GM21576 (cell line): ENCODE results near the gene RBM22.
"Not testable (repeated sequence)": the region's sequence is repeated elsewhere in the genome, so short reads cannot be mapped to it uniquely, and the experiment has no call there.

Source experiments
- ATAC-seq: cut with Tn5 transposase; IDR thresholded peaks from one replicate; pipeline ENCODE4 v1.9.1; 2021; ENCODE audit warnings: mild to moderate bottlenecking, moderate library complexity; ENCODE audit not compliant: unreplicated experiment

RBM22 gene

DNA sequence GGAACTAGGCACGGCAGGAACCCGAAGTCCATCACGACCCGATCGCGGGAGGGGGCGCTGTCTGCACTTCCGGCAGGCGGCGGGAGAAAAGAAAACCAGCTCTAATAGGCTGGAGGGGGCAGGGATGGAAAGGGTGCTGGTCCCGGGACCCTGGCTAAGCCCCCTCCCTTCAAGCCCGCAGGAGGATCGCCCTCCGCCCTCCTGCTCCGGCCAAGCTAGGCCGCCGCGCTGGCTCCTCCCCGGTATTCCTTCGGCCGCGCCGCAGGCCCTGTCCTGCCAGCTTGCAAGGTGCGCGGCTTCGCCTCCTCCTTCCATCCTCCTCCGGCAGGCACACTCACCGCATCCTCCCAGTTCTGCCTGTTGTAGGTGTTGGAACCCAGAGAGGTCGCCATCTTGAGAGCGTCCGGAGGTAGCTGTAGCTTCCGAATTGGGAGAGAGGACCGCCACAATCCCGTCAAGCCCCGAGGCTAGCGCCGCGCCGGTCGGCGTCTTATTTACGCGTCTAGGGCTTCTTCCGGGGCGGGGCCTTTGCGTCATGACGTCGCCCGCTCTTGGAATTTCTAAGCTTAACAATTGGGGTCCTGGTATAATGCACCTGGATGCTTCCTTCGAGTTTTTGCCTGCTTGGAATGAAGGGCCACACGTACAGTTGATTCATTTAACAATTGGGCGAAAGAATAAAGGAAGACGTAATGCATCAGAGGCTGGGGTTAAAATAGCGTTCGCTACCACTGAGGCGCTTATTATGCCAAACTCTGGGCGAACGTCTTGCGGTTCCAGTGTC, at the start of gene RBM22:
Gene RBM22 (minus strand): TSS at position 469 of the 784 bp plus-strand sequence. CDS start 77 bp downstream, at position 392.
- peak; percentile 99 for ATAC-seq

DNA sequence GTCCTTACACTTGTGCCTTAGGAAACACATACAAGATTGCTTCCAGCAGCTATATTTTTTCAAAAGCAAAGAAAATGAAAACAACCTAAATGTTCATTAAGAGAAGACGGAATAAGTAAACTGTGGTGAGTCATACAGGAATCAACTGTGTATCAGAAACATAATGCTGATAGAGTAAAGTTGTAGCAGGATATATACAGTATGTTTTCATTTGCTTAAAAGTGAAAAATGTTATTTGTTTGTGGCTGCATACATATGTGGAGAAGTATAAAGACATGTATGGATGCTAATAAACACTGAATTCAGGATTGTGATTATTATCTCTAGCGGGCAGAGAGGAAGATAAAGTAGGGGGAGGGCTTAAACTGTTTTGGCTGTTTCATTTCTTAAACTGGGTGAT, 49.6 kb upstream of the RBM22 start:
- ATAC-seq = no peak

DNA sequence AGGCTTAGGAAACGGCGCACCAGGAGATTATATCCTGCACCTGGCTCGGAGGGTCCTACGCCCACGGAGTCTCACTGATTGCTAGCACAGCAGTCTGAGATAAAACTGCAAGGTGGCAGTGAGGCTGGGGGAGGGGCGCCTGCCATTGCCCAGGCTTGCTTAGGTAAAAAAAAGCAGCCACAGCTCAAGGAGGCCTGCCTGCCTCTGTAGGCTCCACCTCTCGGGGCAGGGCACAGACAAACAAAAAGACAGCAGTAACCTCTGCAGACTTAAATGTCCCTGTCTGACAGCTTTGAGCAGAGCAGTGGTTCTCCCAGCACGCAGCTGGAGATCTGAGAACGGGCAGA, 42.3 kb upstream of the RBM22 start:
- not testable (repeated sequence) for ATAC-seq

DNA sequence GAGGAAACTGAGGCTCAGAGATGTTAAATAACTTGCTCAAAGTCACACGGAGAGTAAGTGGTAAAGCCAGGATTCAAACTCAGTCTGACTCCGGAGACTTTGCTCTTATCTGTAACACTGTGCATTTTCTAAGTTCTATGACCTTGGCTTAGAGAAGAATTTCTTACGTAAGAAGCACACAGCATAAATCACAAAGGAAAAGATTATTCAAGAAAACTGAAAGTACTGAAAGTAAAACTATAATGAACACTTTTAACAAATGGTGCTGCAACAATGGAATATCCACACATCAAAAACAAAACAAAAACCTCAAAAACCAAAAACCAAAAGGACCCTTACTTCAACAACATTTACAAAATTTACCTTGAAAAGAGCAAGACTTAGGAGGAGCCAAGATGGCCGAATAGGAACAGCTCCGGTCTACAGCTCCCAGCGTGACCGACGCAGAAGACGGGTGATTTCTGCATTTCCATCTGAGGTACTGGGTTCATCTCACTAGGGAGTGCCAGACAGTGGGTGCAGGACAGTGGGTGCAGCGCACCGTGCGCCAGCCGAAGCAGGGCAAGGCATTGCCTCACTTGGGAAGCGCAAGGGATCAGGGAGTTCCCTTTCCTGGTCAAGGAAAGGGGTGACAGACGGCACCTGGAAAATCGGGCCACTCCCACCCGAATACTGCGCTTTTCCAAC, 41.7 kb upstream of the RBM22 start:
- ATAC-seq = not testable (repeated sequence)

DNA sequence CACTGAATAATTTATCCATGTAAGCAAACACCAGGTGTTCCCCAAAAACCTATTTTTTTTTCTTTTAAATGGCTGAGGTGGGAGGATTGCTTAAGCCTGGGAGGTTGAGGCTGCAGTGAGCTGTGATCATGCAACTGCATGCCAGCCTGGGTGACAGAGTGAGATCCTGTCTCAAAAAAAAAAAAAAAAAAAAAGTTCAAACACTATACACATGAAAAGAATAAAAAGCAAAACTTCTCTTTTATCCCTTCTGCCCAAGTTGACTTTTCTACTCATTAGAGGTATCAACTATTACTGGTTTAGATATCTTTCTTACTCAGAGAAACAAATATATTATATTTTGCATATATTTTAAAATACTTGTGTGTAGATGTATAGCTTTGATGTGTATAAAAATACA, 40.1 kb upstream of the RBM22 start:
- no peak for ATAC-seq

DNA sequence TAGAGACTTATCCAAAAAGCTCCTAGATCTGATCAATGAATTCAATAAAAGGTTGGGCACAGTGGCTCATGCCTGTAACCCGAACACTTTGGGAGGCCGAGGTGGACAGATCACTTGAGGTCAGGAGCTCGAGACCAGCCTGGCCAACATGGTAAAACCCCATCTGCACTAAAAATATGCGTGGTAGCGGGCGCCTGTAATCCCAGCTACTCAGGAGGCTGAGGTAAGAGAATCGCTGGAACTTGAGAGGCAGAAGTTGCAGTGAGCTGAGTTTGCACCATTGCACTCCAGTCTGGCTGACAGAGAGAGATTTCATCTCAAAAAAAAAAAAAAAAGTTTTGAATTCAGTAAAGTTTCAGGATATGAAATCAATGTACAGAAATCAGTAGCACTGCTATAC, 38.0 kb upstream of the RBM22 start:
- ATAC-seq = no peak

DNA sequence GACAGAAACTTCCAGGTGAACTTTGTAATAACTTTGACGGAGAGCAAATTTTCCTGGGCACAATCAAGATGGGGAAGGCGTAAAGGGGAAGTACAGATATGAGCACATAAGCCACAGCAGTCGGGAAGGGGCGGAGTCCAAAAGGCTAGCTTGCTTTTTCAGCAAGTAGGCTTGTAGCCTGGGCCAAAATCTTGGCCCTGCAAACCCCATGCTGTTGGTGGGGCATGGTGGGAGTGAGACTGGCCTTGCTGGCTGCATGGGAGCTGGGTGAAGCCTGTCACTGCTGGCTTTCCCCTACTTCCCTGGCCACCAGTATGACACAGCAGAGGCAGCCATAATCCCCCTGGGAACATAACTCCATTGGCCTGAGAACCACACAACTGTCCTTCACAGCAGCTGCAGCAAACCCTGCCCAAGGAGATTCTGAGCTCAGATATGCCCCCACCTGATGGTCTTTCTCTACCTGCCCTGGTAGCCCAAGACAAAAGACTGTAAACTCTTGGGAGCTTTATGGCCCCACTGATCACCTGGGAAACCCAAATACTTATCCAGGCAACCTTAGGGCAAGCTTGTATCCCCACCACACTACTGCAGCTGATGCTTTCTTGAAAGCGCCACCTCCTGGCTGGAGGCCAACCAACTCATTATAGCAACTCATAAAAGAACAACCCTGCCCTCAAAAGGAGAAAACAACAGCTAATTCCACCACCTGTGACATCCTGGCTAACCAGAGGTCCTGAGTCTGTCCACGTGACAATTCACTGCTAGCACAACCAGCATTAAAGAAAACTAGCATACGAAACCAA, 33.9 kb upstream of the RBM22 start:
- ATAC-seq = peak; percentile 82

DNA sequence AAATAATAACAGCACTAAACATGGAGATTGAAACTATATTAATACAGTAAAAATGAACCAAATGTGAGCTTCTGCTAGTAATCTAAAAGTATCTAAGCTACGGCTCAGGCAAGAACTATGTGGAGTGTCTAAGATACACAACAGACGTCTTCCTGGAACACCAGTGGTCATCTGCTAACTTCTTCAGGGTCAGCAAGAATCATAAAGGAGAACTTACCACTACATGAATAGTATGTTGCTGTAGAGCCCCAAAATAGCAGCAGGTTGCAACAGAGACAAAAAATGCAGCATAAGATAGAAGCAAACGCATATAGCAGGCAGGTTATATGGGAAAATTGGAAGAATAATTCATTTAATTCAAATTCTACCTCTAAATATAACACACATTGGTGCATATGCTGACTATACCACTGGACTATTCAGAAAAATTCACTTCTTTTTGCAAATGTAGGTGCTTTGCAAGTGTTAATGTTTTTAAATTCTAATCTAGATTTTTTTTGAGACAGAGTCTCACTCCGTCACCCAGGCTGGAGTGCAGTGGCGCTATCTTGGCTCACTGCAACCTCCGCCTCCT, 30.9 kb upstream of the RBM22 start:
- no peak for ATAC-seq

DNA sequence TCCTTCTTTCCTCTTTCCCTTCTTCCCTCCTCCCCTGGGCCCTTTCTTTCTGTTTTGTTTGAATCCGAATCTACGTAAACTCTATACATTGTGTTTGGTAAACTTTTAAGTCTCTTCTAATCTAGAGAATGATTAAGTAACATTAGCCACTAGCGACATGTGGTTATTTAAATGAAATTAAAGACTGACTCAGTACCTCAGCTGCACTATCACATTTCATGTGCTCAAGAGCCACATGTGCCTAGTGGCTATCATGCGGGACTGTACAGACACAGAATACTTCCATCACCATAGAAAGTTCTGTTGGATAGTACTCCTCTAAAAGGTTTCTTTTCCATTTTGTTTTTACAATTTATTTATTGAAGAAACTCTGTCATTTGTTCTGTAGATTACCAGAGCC, 29.0 kb upstream of the RBM22 start:
- ATAC-seq = no peak

DNA sequence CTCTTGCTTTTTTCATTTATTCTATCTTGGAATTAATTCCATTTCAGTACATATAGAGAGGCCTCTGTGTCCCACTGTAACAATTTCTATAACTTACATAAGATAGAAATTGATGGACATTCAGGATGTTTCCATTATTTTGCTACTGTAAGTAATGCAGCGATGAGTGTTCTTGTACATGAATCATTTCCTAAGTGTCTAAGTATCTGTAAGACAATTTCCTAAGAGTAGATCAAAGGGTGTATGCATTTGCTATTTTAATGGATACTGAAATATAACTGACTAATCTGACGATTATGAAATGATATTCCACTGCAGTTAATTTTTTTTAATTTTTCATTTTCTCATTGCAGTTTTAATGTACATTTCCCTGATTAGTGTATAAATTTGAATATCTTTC, 23.0 kb upstream of the RBM22 start:
- no peak for ATAC-seq

DNA sequence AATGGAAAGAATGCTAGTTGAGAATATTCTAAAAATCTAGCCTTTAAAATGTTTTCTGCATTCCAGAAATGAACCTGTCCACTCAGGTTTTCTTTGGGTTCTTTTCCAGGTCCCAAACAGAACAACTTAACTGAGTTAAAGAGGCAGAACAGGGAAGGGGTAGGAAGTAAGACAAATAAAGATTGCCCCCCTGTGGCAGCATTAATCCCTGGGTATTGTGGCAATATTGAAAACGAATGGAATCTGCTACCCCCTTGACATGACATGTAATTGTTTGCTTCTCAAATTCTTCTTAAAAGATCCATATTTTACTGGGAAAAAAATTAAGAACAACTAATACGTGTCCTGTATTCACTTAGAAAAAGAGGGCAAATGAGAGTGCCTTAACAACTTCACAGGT, 9.3 kb upstream of the RBM22 start:
- ATAC-seq = no peak

DNA sequence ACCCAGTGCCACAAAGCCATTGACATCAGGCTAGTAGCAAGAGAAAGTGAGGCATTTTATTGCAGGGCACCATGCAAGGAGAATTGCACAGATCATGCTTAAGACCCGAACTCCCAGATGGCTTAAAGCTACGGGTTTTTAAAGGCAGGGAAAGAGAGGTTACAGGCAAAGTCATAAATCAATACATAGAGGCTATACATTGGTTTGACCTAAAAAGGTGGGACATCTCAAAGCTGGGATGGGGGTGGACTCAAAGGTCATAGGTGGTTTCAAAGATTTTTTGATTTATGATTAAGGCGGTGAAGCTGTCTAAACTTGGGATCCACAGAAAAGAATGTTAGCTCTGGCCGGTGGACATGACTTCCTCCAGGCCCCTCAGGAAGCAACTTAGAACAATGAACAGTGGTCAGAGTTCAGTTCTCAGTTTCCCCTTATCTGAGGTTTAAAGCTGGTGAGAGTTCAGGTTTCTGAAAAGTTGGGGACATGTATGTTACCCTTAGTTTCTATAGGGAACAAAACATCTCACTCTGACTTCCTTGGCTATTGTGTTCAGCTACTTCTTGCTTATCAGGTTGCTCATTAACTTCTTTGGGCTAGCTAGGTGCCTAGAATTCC, 6.0 kb upstream of the RBM22 start:
- ATAC-seq = no peak

DNA sequence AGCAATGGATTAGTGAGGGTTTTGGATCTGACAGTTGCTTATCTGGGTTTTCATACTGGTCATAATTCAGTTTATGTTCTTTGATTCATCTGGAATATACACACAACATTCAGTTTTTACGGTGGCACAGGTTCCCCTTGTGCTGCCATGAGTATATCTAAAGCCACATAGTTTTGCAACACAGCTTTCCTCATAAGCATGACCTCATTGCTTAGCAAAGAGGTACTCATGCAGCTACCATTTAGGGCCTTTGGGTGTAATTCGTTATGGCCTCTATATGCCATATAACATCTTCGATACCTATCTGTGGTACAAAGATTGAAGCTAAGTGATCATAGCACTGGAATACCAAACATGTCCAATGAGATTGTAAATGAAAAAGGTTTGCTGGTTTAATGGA, 2.9 kb upstream of the RBM22 start:
- no peak for ATAC-seq

DNA sequence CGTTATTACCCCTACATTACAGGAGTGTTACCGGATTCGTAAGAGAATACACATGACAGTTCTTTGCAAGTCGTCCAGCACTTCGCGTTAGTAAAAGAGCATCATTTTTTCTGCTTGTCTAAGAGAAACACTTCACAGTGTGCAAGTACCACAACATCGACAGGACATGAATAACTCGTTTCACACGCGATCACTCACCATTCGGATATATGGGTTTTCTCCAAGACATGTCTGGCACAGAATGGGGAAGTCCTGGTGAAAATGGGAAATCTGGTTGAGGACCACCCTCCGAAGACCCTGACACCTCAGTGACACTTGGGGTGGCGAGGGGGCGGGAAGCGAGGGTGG, 642 bp downstream of the RBM22 start:
- ATAC-seq = peak; percentile 2

DNA sequence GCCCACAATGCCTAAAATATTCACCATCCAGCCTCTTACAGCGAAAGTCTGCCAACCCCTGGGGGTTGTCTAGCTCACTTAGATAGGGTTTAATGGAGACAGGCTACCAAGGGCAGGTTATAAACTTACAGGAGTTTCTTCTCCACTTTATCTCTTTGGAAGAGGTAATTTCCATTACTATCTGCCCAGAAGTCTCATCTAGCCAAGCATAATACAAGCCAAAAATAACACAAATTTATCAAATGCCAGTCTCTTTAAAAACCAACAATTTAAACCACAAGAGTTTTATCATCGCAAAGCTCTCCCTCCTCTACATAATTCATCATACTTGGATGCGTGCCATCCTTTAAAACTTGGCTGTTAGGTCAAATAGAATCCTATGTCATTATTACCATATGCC, 6.2 kb downstream of the RBM22 start:
- ATAC-seq = no peak

DNA sequence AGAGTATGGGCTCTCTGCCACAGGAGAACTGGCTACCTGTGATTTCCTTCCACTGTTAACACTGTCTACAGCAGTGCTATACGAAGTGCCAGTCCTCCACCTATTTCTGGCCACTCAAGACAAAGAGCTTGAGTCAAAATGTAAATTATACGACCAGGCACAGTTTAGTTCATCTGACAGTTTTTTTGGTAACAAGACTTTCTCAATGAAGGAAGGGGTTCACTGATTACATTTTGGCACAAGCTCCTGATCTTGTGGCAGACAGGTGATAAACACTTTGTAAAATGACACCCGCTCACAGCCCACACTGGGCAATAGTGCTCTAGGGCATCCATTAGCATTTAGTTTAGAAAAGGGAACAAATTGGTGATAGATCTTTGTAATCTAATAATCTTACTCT, 8.6 kb downstream of the RBM22 start:
- no peak for ATAC-seq

DNA sequence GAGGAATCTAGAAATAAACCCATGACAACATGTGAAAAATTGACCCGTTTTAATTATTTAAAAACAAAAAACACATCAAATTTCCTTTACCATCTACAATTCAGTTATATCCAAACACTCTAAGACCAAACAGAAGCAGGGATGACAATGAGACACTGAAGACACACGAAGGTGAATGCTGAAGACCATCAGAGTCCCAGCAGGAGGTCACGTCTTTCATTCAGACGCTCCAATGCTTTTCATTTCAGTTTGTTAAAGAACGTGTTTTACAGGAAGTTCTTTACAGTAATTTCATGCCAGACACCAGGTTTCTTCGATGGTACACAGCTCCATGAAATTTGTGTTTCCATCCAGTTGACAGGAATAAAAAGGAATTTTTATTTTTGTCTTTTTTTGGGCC, 10.1 kb downstream of the RBM22 start:
- no peak for ATAC-seq

DNA sequence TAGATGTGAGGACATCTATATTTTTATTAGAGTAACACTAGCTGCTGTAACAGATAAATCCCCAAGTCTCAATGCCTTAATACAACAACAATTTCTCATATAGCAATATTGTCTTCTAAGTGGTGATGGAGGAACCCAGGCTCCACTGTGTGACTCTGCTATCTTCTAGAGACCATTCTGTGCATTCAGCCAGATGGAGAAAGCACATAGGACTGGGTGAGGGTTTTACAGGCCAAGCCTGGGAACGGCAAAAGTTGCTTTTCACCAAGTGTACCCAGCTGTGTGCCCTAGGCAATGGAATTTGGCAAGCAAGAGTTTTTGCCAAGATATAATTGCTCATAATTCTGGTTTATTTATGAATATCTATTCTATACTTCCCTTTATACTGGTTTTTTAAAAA, 11.7 kb downstream of the RBM22 start:
- ATAC-seq = no peak

DNA sequence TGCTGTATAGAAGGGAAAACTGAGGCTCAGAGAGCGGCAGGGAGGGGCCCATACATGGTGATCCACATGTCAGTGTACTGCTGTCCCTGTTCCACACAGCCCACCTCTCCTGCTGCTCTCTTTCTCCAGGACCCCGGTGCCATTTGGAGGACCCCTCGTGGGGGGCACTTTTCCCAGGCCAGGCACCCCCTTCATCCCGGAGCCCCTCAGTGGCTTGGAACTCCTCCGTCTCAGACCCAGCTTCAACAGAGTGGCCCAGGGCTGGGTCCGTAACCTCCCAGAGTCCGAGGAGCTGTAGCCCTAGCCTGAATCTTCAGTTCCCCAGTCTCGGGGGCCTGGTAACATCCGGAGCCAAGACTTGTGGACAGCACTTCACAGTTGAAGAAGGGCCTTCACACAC, 24.3 kb downstream of the RBM22 start:
- no peak for ATAC-seq

DNA sequence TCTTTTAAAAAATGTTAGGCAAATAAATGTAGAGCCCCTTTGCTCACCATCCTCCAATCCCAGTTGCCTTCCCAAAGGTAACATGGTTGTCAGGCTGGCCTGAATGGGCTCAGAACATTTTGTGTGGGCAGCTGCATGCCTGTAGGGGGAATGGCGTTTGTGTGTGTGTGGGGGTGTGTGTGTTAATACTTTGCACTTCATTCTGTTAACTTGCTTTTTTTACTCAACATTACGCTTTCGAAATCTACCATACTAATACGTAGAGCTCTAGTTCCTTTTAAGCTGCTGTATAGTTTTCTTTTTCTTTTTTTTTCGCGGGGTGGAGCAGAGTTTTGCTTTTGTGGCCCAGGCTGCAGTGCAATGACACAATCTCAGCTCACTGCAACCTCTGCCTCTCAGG, 25.8 kb downstream of the RBM22 start:
- ATAC-seq = no peak

DNA sequence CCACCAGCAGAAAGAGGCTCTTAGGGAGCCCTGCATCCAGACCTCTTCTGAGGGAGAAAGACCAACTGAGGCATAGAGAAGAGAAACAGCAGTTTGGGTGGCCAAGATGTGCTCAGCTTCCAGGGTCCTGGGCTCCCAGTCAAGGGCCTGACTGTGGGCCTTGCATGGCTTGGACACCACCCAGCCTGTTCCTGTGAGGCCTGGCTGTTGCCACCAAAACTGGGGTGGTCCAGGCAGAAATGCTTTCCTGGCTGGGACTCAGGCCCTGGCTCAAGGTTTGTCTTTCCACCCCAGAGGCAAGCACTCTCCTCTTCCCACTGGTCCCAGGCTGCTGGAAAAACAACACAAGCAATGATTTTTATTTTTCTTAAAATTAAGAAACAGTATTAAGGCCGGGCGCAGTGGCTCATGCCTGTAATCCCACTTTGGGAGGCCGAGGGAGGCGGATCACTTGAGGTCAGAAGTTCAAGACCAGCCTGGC, 26.5 kb downstream of the RBM22 start:
- no peak for ATAC-seq
